ENCODE data around the gene MED12L.

DNA sequence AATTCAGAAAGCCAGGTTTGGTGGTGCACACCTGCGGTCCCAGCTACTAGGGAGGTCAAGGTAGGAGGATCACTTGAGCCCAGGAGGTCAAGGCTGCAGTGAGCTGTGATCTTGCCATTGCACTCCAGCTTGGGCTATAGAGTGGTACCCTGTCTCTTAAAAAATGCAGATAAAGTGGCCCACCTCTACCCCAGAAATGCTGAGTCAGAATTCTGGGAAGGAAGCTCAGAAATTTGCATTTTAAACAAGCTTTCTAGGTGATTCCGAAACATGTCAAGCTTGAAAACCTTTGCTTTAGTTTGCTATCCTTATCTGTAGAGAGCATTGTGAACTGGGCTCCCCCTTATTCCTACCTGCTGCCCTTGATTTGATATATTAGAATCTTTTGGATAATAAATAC, 7.7 kb downstream of the MED12L start:
- TF ChIP-seq CTCF (IDR thresholded peaks at IDR 0.05; ENCODE audit: low read length) (no peak), EZH2phosphoT487 (IDR thresholded peaks at IDR 0.05; ENCODE audit: low read length) (no peak), EZH2 (optimal IDR thresholded peaks at IDR 0.05; ENCODE audit: low read depth, low read length) (no peak)
